Uterus (tissue), 4 donors: Measurements from ENCODE around the gene VMAC. TPM values are rescaled to one million over a fixed set of nuclear protein-coding genes. Genes with fewer than 3 reads are reported as not detected.

Experiments used
- DNase-seq, 2 donors: peaks; one replicate each; pipeline ENCODE4 v3.0.0-alpha.2; 2019 to 2020
- H3K27ac ChIP-seq, 2 donors: fragments of 200-600 bp; sonication (generic); 1 replicate in 1 of 2; 2 replicates in 1 of 2; pipeline ENCODE4 v1.5.1; 2016 to 2018
- H3K27me3 ChIP-seq, 2 donors: fragments of 200-600 bp; sonication (generic); one replicate each; pipeline ENCODE4 v1.5.1; 2018 to 2019; ENCODE audit warnings: control low read depth in 1 of 2
- H3K36me3 ChIP-seq, 2 donors: fragments of 200-600 bp; sonication (generic); one replicate each; pipeline ENCODE4 v1.5.1; 2019; ENCODE audit warnings: control low read depth in 1 of 2
- H3K4me1 ChIP-seq, 2 donors: fragments of 200-600 bp; sonication (generic); one replicate each; pipeline ENCODE4 v1.5.1; 2018 to 2019; ENCODE audit warnings: control low read depth in 1 of 2
- H3K4me3 ChIP-seq, 2 donors: fragments of 200-600 bp; sonication (generic); 1 replicate in 1 of 2; 2 replicates in 1 of 2; pipeline ENCODE4 v1.5.1; 2018 to 2019; ENCODE audit warnings: mild to moderate bottlenecking in 1 of 2
- H3K9me3 ChIP-seq, 2 donors: fragments of 200-600 bp; sonication (generic); one replicate each; pipeline ENCODE4 v1.5.1; 2019; ENCODE audit warnings: control low read depth in 1 of 2
- POLR2A ChIP-seq, 2 donors: fragments of 450-650 bp; IDR thresholded peaks; one replicate each; pipeline ENCODE4 v1.6.1; 2016; ENCODE audit warnings: antibody characterized with exemption in 2 of 2, mild to moderate bottlenecking in 1 of 2, moderate library complexity in 1 of 2
- intact Hi-C: fragments of 100-400 bp; cut with DNase I; formaldehyde crosslinking; loops from one replicate; pipeline ENCODE4 v1.15.1; 2023; ENCODE audit warnings: low total_unique reads
- total RNA-seq, 4 donors: library from RNA; depleted of rRNA in 3 of 4; stranded (reverse); fragments of >200 nt in 3 of 4; gene quantifications; one replicate each; pipeline versions ENCODE4 v1.1.0 to v1.2.4, GENCODE V29; 2014 to 2023
- TF ChIP-seq, protein P1 (sequence below), 4 experiments: fragments of 200-600 bp in 2 of 4; fragments of 450-650 bp in 2 of 4; sonication (generic) in 2 of 4; IDR thresholded peaks; one replicate each; pipeline ENCODE4 v1.5.1; 2016 to 2019; ENCODE audit warnings: antibody characterized with exemption in 4 of 4, mild to moderate bottlenecking in 2 of 4, moderate library complexity in 1 of 4
- donor health status: DM: yes; HTN: yes; CAD: no.

VMAC gene
- total RNA-seq, 4 donors from 2014 or later = 2.6 to 10.9 (median 7.1) TPM

DNA sequence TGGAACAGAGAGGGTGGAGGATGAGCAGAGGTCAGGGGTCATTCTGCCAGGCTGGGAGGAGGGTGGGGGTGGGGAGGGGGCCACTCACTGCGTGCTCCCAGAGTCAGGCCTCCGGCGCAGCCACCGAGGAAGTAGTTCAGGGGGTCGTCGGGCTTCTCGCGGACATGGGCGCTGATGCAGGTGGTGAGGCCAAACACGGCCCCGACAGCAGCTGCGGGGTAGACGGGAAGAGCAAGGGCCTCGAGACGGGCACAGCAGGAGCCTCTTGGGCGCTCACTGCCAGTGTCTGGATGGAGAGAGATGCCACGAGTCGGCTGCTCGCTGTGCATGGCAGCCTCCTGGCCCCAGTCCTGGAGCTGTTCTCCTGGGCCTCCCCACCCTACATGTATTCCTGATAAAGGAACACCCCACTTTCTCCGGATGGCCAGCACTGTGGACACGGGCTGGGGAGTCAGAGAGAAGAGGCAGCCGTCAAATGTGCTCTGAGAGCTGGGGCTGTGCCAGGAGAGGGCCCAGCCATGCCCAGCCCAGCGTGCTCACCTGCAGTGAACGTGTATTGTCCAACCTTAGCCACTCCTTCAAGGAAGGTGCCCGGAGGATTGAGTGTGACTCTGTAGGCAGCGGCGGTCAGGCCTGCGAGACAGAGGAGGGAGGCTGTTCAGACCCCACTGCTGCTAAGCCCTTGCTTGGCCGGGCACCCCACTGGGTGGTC is 8.2 kb upstream of the VMAC start:
- intact Hi-C loops = no loop called here
- H3K4me3 ChIP-seq = no peak overlapping the region
- no peak overlapping the region for H3K27ac ChIP-seq
- H3K9me3 ChIP-seq = no peaks in the 10 kb centered on the region
- no peaks in the 10 kb centered on the region for H3K36me3 ChIP-seq
- TF ChIP-seq POLR2A (IDR thresholded peaks at IDR 0.05) = no peak
- TF ChIP-seq, protein P1, sequence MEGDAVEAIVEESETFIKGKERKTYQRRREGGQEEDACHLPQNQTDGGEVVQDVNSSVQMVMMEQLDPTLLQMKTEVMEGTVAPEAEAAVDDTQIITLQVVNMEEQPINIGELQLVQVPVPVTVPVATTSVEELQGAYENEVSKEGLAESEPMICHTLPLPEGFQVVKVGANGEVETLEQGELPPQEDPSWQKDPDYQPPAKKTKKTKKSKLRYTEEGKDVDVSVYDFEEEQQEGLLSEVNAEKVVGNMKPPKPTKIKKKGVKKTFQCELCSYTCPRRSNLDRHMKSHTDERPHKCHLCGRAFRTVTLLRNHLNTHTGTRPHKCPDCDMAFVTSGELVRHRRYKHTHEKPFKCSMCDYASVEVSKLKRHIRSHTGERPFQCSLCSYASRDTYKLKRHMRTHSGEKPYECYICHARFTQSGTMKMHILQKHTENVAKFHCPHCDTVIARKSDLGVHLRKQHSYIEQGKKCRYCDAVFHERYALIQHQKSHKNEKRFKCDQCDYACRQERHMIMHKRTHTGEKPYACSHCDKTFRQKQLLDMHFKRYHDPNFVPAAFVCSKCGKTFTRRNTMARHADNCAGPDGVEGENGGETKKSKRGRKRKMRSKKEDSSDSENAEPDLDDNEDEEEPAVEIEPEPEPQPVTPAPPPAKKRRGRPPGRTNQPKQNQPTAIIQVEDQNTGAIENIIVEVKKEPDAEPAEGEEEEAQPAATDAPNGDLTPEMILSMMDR (IDR thresholded peaks at IDR 0.05) = no peak
- peaks cover 0 to 7% of the 10 kb centered on the region in 2 donors for H3K4me1 ChIP-seq
- H3K27me3 ChIP-seq = no peaks in the 10 kb centered on the region
- no peak for DNase-seq

- intact Hi-C loops = no loop called here
- DNase-seq = no peak
- no peak overlapping the region for H3K27ac ChIP-seq
- H3K9me3 ChIP-seq = no peaks in the 10 kb centered on the region
- TF ChIP-seq, protein P1 (IDR thresholded peaks at IDR 0.05) = no peak
- no peak for TF ChIP-seq POLR2A (IDR thresholded peaks at IDR 0.05)
- no peaks in the 10 kb centered on the region for H3K27me3 ChIP-seq
- no peaks in the 10 kb centered on the region for H3K36me3 ChIP-seq
- H3K4me1 ChIP-seq = peaks cover 0 to 5% of the 10 kb centered on the region in 2 donors
- H3K4me3 ChIP-seq = no peak overlapping the region
Observed at GRCh38 chr19:5897189-5897969, 7.3 kb upstream of the VMAC start.

GRCh38 chr19:5899728-5900526 is 4.7 kb upstream of the VMAC start:
- DNase-seq = no peak
- H3K9me3 ChIP-seq = no peaks in the 10 kb centered on the region
- peaks cover 0 to 9% of the 10 kb centered on the region in 2 donors for H3K4me1 ChIP-seq
- no peak overlapping the region for H3K4me3 ChIP-seq
- TF ChIP-seq POLR2A (IDR thresholded peaks at IDR 0.05) = no peak
- TF ChIP-seq, protein P1 (IDR thresholded peaks at IDR 0.05) = no peak
- no peaks in the 10 kb centered on the region for H3K36me3 ChIP-seq
- no peak overlapping the region for H3K27ac ChIP-seq
- H3K27me3 ChIP-seq = no peaks in the 10 kb centered on the region
- intact Hi-C loops = no loop called here

DNA sequence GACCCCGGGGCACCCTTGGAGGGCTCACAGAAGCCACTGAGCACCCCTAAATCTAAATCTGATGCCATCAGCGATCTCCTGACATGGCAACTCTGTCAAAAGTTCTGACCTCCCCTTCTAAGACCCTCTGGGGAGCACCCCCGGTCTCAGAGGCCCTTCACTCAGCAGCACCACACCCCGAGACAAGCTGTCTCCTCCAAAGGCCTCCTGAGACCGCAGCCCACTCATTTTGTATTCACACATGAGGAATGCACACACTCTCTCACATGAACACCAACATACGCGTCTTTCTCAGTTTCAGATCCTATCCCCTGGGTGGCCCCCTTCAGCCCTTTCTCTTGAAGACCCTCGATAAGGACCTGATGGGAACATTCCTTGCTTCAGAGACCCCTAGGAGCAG is 3.7 kb upstream of the VMAC start:
- TF ChIP-seq, protein P1 (IDR thresholded peaks at IDR 0.05) = no peak
- TF ChIP-seq POLR2A (IDR thresholded peaks at IDR 0.05) = no peak
- DNase-seq = no peak
- H3K36me3 ChIP-seq = no peaks in the 10 kb centered on the region
- H3K27ac ChIP-seq = no peak overlapping the region
- no peaks in the 10 kb centered on the region for H3K9me3 ChIP-seq
- no peak overlapping the region for H3K4me3 ChIP-seq
- H3K27me3 ChIP-seq = no peaks in the 10 kb centered on the region
- intact Hi-C loops = no loop called here
- peaks cover 0 to 14% of the 10 kb centered on the region in 2 donors for H3K4me1 ChIP-seq
